PC-3 (cell line): Measurements from ENCODE around the gene MSMP. TPM values are rescaled to one million over a fixed set of nuclear protein-coding genes. Genes with fewer than 3 reads are reported as not detected.
A peak's percentile ranks its signal among the peaks of the same experiment; 100 is the strongest.

ENCODE experiments used
- ATAC-seq: fragments of 200-7000 bp; cut with Tn5 transposase; 2 replicates; pipeline ENCODE4 v1.9.1; 2020; ENCODE audit warnings: mild to moderate bottlenecking, moderate library complexity
- BruUV-seq: library from RNA; stranded (reverse); fragments of 400-500 nt; replicated peaks from 2 replicates; lab custom pipeline; 2021; lab: Mats Ljungman, UMichigan
- CTCF ChIA-PET: fragments of 300-600 bp; sonication (Branson Sonifier 250); formaldehyde crosslinking; loops from one replicate; lab custom pipeline; 2022; ENCODE audit warnings: antibody characterized with exemption; lab: Charles Lee
- POLR2A ChIA-PET: fragments of 300-600 bp; sonication (Branson Sonifier 250); formaldehyde crosslinking; loops from one replicate; lab custom pipeline; 2022; ENCODE audit warnings: antibody characterized with exemption; ENCODE audit not compliant: unreplicated experiment; lab: Charles Lee
- DNase-seq: peaks from one replicate; pipeline ENCODE4 v3.0.0-alpha.2; 2015
- H2AFZ ChIP-seq: fragments of 300-600 bp; sonication (generic); 2 replicates; pipeline ENCODE4 v1.6.0; 2016; ENCODE audit warnings: antibody characterized with exemption, low read length
- H3F3A ChIP-seq: fragments of 300-600 bp; sonication (generic); one replicate; pipeline ENCODE4 v1.6.0; 2017; ENCODE audit warnings: antibody characterized with exemption, low read length, control low read depth, mild to moderate bottlenecking; ENCODE audit not compliant: unreplicated experiment
- H3K27ac ChIP-seq: fragments of 300-600 bp; sonication (generic); 2 replicates; pipeline ENCODE4 v1.5.1; 2016; ENCODE audit warnings: mild to moderate bottlenecking, low read length
- H3K27me3 ChIP-seq: fragments of 300-600 bp; sonication (generic); 2 replicates; pipeline ENCODE4 v1.6.1; 2016; ENCODE audit warnings: low read length, mixed read lengths
- H3K36me3 ChIP-seq: fragments of 300-600 bp; sonication (generic); 2 replicates; pipeline ENCODE4 v1.6.1; 2016; ENCODE audit warnings: low read depth, mixed run types, low read length, mixed read lengths
- H3K4me1 ChIP-seq: fragments of 300-600 bp; sonication (generic); 2 replicates; pipeline ENCODE4 v1.5.1; 2016; ENCODE audit warnings: low read length; ENCODE audit not compliant: insufficient read depth
- H3K4me2 ChIP-seq: fragments of 300-600 bp; sonication (generic); 2 replicates; pipeline ENCODE4 v1.6.0; 2016; ENCODE audit warnings: low read length
- H3K4me3 ChIP-seq: fragments of 300-600 bp; sonication (generic); 2 replicates; pipeline ENCODE4 v1.5.1; 2016; ENCODE audit warnings: mild to moderate bottlenecking, low read length, mixed read lengths
- H3K79me2 ChIP-seq: fragments of 300-600 bp; sonication (generic); 2 replicates; pipeline ENCODE4 v1.6.1; 2017; ENCODE audit warnings: low read length, mixed read lengths
- H3K9ac ChIP-seq: fragments of 300-600 bp; sonication (generic); 2 replicates; pipeline ENCODE4 v1.6.0; 2016; ENCODE audit warnings: mild to moderate bottlenecking, low read length
- H3K9me2 ChIP-seq: fragments of 300-600 bp; sonication (generic); replicated peaks from 2 replicates; pipeline ENCODE4 v1.6.1; 2016; ENCODE audit warnings: mixed run types, low read length, mixed read lengths
- H3K9me3 ChIP-seq: fragments of 300-600 bp; sonication (generic); 2 replicates; pipeline ENCODE4 v1.6.1; 2016; ENCODE audit warnings: low read length, mixed read lengths
- H4K20me1 ChIP-seq: fragments of 300-600 bp; sonication (generic); 2 replicates; pipeline ENCODE4 v1.6.1; 2016; ENCODE audit warnings: low read length, mixed read lengths
- CTCF ChIP-seq: fragments of 300-600 bp; sonication (generic); conservative IDR thresholded peaks from 2 replicates; pipeline ENCODE4 v1.5.1; 2017; ENCODE audit warnings: antibody characterized with exemption, low read depth, mild to moderate bottlenecking, low read length
- EZH2 ChIP-seq: fragments of 300-600 bp; sonication (generic); IDR thresholded peaks from one replicate; pipeline ENCODE4 v1.6.1; 2017; ENCODE audit warnings: antibody characterized with exemption, mild to moderate bottlenecking, low read length; ENCODE audit not compliant: unreplicated experiment
- EZH2phosphoT487 ChIP-seq: fragments of 300-600 bp; sonication (generic); IDR thresholded peaks from 2 replicates; pipeline ENCODE4 v1.6.1; 2018; ENCODE audit warnings: mild to moderate bottlenecking, antibody characterized with exemption, low read length, borderline replicate concordance
- intact Hi-C: fragments of 100-400 bp; cut with micrococcal nuclease; formaldehyde crosslinking; loops from 2 replicates; pipeline ENCODE4 v1.9.0; 2023
- total RNA-seq: library from RNA; depleted of rRNA; stranded (reverse); fragments of >200 nt; gene quantifications from 2 replicates; pipeline ENCODE4 v1.2.3, GENCODE V29; 2014

The MSMP gene
- total RNA-seq, 1 experiment from 2014 or later, result 149 TPM

- peaks cover 24% of the 10 kb centered on the region for H3K4me1 ChIP-seq
- H3K36me3 ChIP-seq, result no peaks in the 10 kb centered on the region
- no peaks in the 10 kb centered on the region for H4K20me1 ChIP-seq
- no peak within 1 kb of the TSS for H2AFZ ChIP-seq
- H3K4me2 ChIP-seq, result no peak within 1 kb of the TSS
- H3K9ac ChIP-seq, result no peak within 1 kb of the TSS
- DNase-seq (no peak), ATAC-seq (no peak)
- no peak within 1 kb of the TSS for H3K27ac ChIP-seq
- H3K79me2 ChIP-seq, result no peaks in the 10 kb centered on the region
- no peaks in the 10 kb centered on the region for H3F3A ChIP-seq
- CTCF ChIA-PET, result interaction anchor here (0.5 to 0.6 kb wide), 2 partner anchors 33 to 60 kb away, joined by 4 to 8 read pairs; no protein-coding TSS in a partner anchor
- H3K4me3 ChIP-seq, result no peak within 1 kb of the TSS
- no peaks in the 10 kb centered on the region for H3K9me3 ChIP-seq
- no peaks in the 10 kb centered on the region for H3K27me3 ChIP-seq
- BruUV-seq, result no TSS peak
- no peak for TF ChIP-seq CTCF
- no peak for TF ChIP-seq EZH2
- TF ChIP-seq EZH2phosphoT487, result no peak
- H3K9me2 ChIP-seq, result no peaks in the 10 kb centered on the region
- intact Hi-C loops, result loop anchor here (10.0 kb wide), 1 partner anchor 137 kb away; the partner anchor contains the start of genes CCDC107, RMRP and SIT1
- POLR2A ChIA-PET, result no interaction called here
These were observed 37.3 kb upstream of the MSMP start, which contains the start of gene NPR2 for GRCh38 chr9:35791297-35791921. Gene NPR2 (plus strand): TSS chr9:35791591. CDS start chr9:35792409, 818 bp downstream.

GRCh38 chr9:35790385-35791296, 36.6 kb upstream of the MSMP start:
- POLR2A ChIA-PET, result interaction anchor here (0.8 kb wide), 1 partner anchor 91 kb away, joined by 3 read pairs; no protein-coding TSS in a partner anchor
- Histone ChIP-seq H2AFZ (0 out of 2 replicates have a peak overlapping the region, but pooled peaks have one; percentile 39), H3K27me3 (no peaks in the 10 kb centered on the region), H3K4me1 (peaks cover 16% of the 10 kb centered on the region), H3K9me3 (no peaks in the 10 kb centered on the region), H3K79me2 (no peaks in the 10 kb centered on the region), H3K27ac (no peak overlapping the region), H3F3A (no peaks in the 10 kb centered on the region), H3K4me3 (no peak overlapping the region), H3K9me2 (no peaks in the 10 kb centered on the region), H3K9ac (no peak overlapping the region), H4K20me1 (no peaks in the 10 kb centered on the region), H3K4me2 (no peak overlapping the region), H3K36me3 (no peaks in the 10 kb centered on the region)
- ATAC-seq (peak; percentile 86), DNase-seq (peak; percentile 77)
- intact Hi-C loops, result loop anchor here (1.0 to 10.0 kb wide), 4 partner anchors 25 to 136 kb away; partner anchors contain the start of genes CCDC107, HINT2, RMRP and SIT1
- CTCF ChIA-PET, result interaction anchor here (0.6 to 1.8 kb wide), 10 partner anchors 8 to 92 kb away, joined by 3 to 41 read pairs (median 4); partner anchors contain the start of genes HINT2 and SPAG8
- TF ChIP-seq EZH2, result no peak
- TF ChIP-seq CTCF, result peak; percentile 82
- BruUV-seq, result no TSS peak
